NCI-H446 (cell line): ENCODE results near the gene TMEM229A.
"Not testable (repeated sequence)": the region's sequence is repeated elsewhere in the genome, so short reads cannot be mapped to it uniquely, and the experiment has no call there.

Experiments used
- DNase-seq, 2 experiments: peaks; one replicate each; lab custom pipeline; 2025; lab: John Stamatoyannopoulos, UW

The TMEM229A gene

GRCh38 chr7:124032369-124033094 is at the start of gene TMEM229A:
TMEM229A (minus strand) TSS chr7:124033067; CDS start chr7:124033003, 64 bp downstream.
- DNase-seq, result no peak

- not testable (repeated sequence) for DNase-seq
Measured at GRCh38 chr7:124082234-124082633, 49.4 kb upstream of the TMEM229A start.

GRCh38 chr7:124077546-124077945 is 44.7 kb upstream of the TMEM229A start:
- DNase-seq, result no peak

GRCh38 chr7:124076841-124077240 is 44.0 kb upstream of the TMEM229A start:
- no peak for DNase-seq

GRCh38 chr7:124074007-124074406 is 41.1 kb upstream of the TMEM229A start:
- no peak for DNase-seq

GRCh38 chr7:124073310-124073645 is 40.4 kb upstream of the TMEM229A start:
- DNase-seq, result no peak

- DNase-seq, result no peak
Measured at GRCh38 chr7:124072603-124073309, 39.9 kb upstream of the TMEM229A start.

GRCh38 chr7:124071843-124072242 is 39.0 kb upstream of the TMEM229A start:
- peak in 1 of 2 experiments; percentile 24 for DNase-seq

GRCh38 chr7:124062171-124062570 is 29.3 kb upstream of the TMEM229A start:
- DNase-seq, result no peak

- DNase-seq, result no peak
Measured at GRCh38 chr7:124060528-124060927, 27.7 kb upstream of the TMEM229A start.

- DNase-seq, result no peak
Measured at GRCh38 chr7:124059375-124059774, 26.5 kb upstream of the TMEM229A start.

- DNase-seq, result no peak
Measured at GRCh38 chr7:124058515-124058914, 25.6 kb upstream of the TMEM229A start.

GRCh38 chr7:124057872-124058271 is 25.0 kb upstream of the TMEM229A start:
- no peak for DNase-seq

GRCh38 chr7:124056234-124056633 is 23.4 kb upstream of the TMEM229A start:
- no peak for DNase-seq

GRCh38 chr7:124051681-124052377 is 19.0 kb upstream of the TMEM229A start:
- no peak for DNase-seq

GRCh38 chr7:124042826-124043225 is 10.0 kb upstream of the TMEM229A start:
- no peak for DNase-seq

- no peak for DNase-seq
Measured at GRCh38 chr7:124041439-124041838, 8.6 kb upstream of the TMEM229A start.

GRCh38 chr7:124037902-124038301 is 5.0 kb upstream of the TMEM229A start:
- DNase-seq, result not testable (repeated sequence)

- no peak for DNase-seq
Measured at GRCh38 chr7:124035706-124036105, 2.8 kb upstream of the TMEM229A start.

GRCh38 chr7:124034754-124035100 is 1.9 kb upstream of the TMEM229A start:
- no peak for DNase-seq

GRCh38 chr7:124033807-124034753 is 1.2 kb upstream of the TMEM229A start:
- peak in 1 of 2 experiments; percentile 4 for DNase-seq
